22Rv1 (cell line): Measurements from ENCODE around the gene PELI1.

ENCODE experiments used
- H3K27ac ChIP-seq: fragments of 450-650 bp; 2 replicates; pipeline ENCODE4 v1.5.1; 2017
- ZFX ChIP-seq: fragments of 450-650 bp; IDR thresholded peaks from 2 replicates; pipeline ENCODE4 v1.6.1; 2017; ENCODE audit warnings: antibody characterized with exemption, borderline replicate concordance
- TF ChIP-seq, protein P1 (sequence below): fragments of 450-650 bp; IDR thresholded peaks from 2 replicates; pipeline ENCODE4 v1.5.1; 2017; ENCODE audit warnings: mild to moderate bottlenecking

The PELI1 gene

GRCh38 chr2:64140665-64141200 is 3.5 kb downstream of the PELI1 start:
- H3K27ac ChIP-seq: no peak overlapping the region
- TF ChIP-seq, protein P1, sequence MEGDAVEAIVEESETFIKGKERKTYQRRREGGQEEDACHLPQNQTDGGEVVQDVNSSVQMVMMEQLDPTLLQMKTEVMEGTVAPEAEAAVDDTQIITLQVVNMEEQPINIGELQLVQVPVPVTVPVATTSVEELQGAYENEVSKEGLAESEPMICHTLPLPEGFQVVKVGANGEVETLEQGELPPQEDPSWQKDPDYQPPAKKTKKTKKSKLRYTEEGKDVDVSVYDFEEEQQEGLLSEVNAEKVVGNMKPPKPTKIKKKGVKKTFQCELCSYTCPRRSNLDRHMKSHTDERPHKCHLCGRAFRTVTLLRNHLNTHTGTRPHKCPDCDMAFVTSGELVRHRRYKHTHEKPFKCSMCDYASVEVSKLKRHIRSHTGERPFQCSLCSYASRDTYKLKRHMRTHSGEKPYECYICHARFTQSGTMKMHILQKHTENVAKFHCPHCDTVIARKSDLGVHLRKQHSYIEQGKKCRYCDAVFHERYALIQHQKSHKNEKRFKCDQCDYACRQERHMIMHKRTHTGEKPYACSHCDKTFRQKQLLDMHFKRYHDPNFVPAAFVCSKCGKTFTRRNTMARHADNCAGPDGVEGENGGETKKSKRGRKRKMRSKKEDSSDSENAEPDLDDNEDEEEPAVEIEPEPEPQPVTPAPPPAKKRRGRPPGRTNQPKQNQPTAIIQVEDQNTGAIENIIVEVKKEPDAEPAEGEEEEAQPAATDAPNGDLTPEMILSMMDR: no peak
- TF ChIP-seq ZFX: no peak

DNA sequence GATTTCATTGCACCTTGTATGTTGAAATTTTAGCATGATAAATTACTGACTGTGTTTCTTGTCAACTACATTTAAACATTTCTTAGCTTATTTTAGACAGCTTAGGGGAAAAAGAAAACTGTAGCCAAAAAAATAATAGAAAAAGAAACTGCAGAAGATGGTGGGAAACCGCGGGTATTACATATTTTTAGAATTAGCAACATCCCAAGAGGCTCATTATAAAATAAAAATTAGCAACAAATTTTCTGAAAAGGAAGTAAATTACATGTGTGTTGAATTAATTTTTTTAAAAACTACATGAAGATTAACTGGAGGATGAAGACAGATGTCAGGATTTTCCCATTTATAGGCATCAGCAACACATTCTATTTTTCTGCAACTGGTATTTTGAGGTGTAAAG is 4.3 kb downstream of the PELI1 start:
- TF ChIP-seq, protein P1: no peak
- H3K27ac ChIP-seq: no peak overlapping the region

- TF ChIP-seq, protein P1: no peak
- no peak for TF ChIP-seq ZFX
Observed at GRCh38 chr2:64137996-64138395, 6.2 kb downstream of the PELI1 start.

GRCh38 chr2:64137567-64137966 is 6.7 kb downstream of the PELI1 start:
- H3K27ac ChIP-seq: no peak overlapping the region
- TF ChIP-seq, protein P1: no peak
- no peak for TF ChIP-seq ZFX

More at GRCh38 chr2:64137996-64138395, 6.2 kb downstream of the PELI1 start:
- no peak overlapping the region for H3K27ac ChIP-seq

- TF ChIP-seq, protein P1: no peak
- no peak for TF ChIP-seq ZFX
- H3K27ac ChIP-seq: no peak overlapping the region
Observed at GRCh38 chr2:64135421-64135820, 8.8 kb downstream of the PELI1 start.

GRCh38 chr2:64134813-64135212 is 9.4 kb downstream of the PELI1 start:
- TF ChIP-seq, protein P1: no peak
- TF ChIP-seq ZFX: no peak
- H3K27ac ChIP-seq: no peak overlapping the region

DNA sequence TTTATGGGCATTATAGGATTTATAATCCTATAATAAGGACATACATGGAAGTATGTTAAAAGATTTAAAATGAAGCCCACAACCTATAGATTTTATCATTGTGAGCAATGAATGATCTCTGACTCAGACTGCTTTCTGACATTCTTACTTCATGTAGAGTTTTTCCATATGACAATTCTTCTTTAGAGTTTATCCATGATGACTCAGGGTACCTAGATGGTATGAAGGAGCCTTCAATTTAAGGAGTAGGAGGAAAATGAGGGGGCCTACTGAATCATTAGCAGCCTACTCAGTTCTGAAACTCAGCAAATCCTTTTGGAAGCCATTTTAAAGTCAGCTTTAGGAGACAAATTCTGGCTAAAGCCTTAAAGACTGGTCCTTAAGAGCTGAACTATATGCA is 10.4 kb downstream of the PELI1 start:
- TF ChIP-seq, protein P1: no peak
- no peak for TF ChIP-seq ZFX
- no peak overlapping the region for H3K27ac ChIP-seq
